Ovary (tissue), 3 donors: ENCODE data around the gene ARHGDIB.

ENCODE experiments used
- POLR2A ChIP-seq: fragments of 450-650 bp; IDR thresholded peaks from one replicate; pipeline ENCODE4 v1.6.1; 2017; ENCODE audit warnings: antibody characterized with exemption, mild to moderate bottlenecking, moderate library complexity
- TF ChIP-seq, protein P1 (sequence below), 3 donors: fragments of 450-650 bp in 2 of 3; fragments of 200-600 bp in 1 of 3; IDR thresholded peaks; one replicate each; pipeline versions ENCODE4 v1.5.1 to v1.8.0; 2016 to 2022; ENCODE audit warnings: antibody characterized with exemption in 3 of 3, mild to moderate bottlenecking in 1 of 3
- donor health status: DM: no; HTN: no; CAD: no.

DNA sequence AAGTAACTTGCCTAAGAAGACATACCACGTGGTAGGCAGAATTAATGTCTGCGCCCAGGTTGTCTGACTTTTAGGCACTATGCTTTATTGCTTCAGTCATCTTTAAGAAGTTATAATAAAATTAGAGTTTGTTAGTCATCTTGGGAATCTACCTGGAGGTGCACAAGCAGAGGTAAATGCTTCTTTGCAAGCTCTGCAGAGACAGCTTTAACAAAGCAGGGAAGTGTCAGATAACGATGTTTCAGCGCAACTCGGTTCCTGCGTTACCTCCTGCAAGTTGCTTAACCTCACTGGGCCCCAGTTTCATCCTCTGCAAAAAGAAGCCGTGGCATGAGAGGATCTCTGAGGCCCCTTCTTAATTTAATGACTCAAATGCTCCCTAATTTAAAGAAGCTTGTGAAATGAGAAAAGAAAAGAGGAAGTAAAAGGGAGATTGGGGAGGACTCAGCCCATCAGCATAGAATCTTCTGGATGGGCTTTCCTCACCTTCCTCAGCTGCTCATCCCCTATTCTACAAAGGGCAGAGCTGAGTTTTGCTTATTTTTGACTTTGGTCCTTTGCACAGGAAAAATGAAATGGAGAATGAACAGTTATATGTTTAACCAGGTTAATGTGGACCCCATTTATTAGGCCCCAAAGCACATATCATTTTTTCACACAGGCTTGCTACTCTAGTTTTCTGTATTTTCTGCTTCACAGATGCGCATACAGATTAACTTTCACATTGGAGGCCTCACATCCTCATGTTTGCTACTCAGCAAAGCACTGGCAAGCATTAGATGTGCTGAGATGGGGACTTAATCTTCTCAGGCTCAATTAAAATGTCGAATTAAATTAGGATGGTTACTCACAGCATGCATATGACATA is 5.1 kb downstream of the ARHGDIB start:
- TF ChIP-seq POLR2A, result no peak
- TF ChIP-seq, protein P1, sequence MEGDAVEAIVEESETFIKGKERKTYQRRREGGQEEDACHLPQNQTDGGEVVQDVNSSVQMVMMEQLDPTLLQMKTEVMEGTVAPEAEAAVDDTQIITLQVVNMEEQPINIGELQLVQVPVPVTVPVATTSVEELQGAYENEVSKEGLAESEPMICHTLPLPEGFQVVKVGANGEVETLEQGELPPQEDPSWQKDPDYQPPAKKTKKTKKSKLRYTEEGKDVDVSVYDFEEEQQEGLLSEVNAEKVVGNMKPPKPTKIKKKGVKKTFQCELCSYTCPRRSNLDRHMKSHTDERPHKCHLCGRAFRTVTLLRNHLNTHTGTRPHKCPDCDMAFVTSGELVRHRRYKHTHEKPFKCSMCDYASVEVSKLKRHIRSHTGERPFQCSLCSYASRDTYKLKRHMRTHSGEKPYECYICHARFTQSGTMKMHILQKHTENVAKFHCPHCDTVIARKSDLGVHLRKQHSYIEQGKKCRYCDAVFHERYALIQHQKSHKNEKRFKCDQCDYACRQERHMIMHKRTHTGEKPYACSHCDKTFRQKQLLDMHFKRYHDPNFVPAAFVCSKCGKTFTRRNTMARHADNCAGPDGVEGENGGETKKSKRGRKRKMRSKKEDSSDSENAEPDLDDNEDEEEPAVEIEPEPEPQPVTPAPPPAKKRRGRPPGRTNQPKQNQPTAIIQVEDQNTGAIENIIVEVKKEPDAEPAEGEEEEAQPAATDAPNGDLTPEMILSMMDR (IDR thresholded peaks at IDR 0.05), result no peak
